Prostate gland (tissue), 2 donors: ENCODE results near the gene PKHD1.

ENCODE experiments used
- POLR2A ChIP-seq: fragments of 450-650 bp; IDR thresholded peaks from one replicate; pipeline ENCODE4 v1.6.1; 2016; ENCODE audit warnings: antibody characterized with exemption, mild to moderate bottlenecking
- POLR2AphosphoS5 ChIP-seq: sonication (generic); formaldehyde crosslinking; IDR thresholded peaks from one replicate; pipeline ENCODE4 v1.6.1; 2017; ENCODE audit warnings: antibody characterized with exemption
- TF ChIP-seq, protein P1 (sequence below), 4 experiments: fragments of 200-600 bp in 2 of 4; fragments of 450-650 bp in 2 of 4; sonication (generic) in 2 of 4; IDR thresholded peaks; 1 replicate in 3 of 4; 2 replicates in 1 of 4; pipeline ENCODE4 v1.5.1; 2016 to 2019; ENCODE audit warnings: antibody characterized with exemption in 4 of 4, mild to moderate bottlenecking in 2 of 4, moderate library complexity in 2 of 4

DNA sequence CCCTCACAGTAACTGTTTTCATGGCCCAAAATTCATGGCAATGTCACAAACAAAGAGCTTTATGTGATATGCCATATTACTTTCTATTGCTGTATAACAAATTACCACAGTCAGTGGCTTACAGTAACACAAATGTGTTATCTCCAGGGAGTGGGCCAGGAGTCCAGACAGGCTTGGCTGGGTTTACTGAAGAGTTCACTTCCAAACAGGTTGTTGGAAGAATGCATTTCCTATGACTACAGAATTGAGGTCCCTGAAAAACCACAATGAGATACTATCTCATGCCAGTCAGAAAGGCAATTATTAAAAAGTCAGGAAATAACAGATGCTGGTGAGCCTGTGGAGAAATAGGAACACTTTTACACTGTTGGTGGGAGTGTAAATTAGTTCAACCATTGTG lies 431.9 kb downstream of the PKHD1 start:
- TF ChIP-seq, protein P1, sequence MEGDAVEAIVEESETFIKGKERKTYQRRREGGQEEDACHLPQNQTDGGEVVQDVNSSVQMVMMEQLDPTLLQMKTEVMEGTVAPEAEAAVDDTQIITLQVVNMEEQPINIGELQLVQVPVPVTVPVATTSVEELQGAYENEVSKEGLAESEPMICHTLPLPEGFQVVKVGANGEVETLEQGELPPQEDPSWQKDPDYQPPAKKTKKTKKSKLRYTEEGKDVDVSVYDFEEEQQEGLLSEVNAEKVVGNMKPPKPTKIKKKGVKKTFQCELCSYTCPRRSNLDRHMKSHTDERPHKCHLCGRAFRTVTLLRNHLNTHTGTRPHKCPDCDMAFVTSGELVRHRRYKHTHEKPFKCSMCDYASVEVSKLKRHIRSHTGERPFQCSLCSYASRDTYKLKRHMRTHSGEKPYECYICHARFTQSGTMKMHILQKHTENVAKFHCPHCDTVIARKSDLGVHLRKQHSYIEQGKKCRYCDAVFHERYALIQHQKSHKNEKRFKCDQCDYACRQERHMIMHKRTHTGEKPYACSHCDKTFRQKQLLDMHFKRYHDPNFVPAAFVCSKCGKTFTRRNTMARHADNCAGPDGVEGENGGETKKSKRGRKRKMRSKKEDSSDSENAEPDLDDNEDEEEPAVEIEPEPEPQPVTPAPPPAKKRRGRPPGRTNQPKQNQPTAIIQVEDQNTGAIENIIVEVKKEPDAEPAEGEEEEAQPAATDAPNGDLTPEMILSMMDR (IDR thresholded peaks at IDR 0.05), result no peak
- TF ChIP-seq POLR2AphosphoS5, result no peak
- no peak for TF ChIP-seq POLR2A
